ENCODE measurements around the gene DAAM2.

The DAAM2 gene

DNA sequence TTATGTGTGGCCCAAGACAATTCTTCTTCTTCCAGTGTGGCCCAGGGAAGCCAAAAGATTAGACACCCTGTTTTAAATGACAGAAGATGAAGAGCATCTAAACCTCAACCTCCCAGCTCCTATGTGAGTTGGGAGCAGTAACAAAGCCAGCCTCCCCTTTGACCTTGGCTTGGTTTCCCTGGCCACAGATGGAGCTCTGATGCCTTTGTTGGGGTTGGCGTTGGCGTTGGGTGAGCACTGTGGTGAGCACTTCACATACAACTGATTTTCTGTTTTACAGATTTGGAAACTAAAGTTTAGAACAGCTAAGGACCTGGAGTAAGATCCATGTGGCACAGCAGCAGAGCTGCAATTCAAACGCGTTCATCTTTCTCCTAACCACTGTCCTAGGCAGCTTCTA lies 22.1 kb downstream of the DAAM2 start:
- DNase-seq (ENCODE audit: extremely low spot score, insufficient read length, low read depth) (no peak), FAIRE-seq (no peak)

DNA sequence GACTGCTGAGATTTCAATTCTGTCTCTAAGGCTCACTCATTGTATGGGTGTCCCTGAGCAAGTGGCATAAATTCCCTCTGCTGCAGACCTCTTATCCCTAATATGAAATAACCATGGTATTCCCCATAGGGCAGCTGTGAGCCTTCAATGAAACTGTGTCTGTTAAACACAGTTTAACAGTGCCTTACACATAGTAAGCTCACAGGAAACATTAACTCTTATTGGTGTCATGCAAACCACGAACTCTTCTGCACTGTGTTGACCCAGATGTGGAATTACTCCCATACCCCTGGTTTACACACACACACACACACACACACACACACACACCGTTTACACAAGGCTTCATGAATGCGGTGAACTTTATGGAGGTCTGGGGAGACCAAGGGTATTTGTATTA lies 23.2 kb downstream of the DAAM2 start:
- FAIRE-seq (peak; percentile 47), DNase-seq (ENCODE audit: extremely low spot score, insufficient read length, low read depth) (no peak)

DNA sequence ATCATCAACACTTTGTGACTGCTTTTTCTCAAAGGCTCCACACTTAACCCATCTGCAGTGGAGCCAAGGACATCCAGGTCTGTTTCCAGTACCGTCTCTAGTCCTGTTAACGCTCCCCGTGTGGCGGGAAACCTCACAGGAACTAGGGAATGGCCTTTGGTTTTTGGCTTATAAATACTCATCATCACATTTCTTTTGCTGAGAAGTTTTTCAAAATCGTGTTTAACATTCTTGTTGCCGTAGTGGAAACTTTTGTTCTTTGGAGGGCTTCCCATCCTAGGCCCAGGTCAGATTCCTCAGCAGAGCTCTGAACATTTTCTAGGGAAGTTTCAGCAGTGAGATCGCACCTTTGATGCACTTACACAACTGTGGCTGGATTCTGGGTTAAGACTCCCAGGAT lies 24.6 kb downstream of the DAAM2 start:
- no peak for FAIRE-seq
- no peak for DNase-seq (ENCODE audit: extremely low spot score, insufficient read length, low read depth)

DNA sequence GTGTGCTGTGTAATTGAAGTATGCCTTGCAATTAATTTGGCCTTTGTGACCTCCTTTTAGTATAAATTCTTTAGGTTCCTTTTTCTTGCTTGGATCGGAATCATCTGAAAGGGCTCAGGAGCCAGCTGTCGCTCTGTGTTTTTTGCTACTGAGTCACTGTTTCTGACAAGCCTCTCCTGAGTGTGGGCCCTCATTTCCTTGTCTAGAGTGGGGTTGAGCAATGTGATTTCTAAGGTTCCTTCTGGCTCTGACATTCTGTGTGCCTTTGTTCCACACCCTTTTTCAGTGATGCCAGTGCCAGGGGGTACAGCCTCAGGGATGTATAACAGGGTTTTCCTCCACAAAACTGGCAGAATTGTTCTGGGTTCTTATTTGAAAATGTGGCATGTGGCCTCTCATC lies 26.5 kb downstream of the DAAM2 start:
- DNase-seq (ENCODE audit: extremely low spot score, insufficient read length, low read depth): no peak
- FAIRE-seq: no peak

DNA sequence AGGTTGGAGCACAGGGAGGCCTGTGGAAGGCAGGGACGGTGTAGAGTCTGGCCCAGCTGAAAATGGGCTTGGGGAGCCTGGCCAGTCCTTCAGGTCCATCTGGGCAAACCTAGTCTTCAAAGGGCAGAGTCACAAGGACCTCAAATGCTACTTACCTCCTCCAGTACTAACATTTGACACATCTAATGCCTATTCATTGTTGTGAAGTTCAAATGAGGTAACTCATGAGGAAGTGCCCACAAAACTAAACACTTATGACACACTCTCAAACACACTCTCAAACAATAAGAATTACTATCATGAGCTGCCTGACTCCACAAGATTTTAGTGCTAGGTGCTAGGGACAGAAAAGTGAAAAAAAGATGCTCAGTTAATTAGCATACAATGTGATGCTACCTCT lies 27.1 kb downstream of the DAAM2 start:
- no peak for FAIRE-seq
- DNase-seq (ENCODE audit: extremely low spot score, insufficient read length, low read depth): no peak

DNA sequence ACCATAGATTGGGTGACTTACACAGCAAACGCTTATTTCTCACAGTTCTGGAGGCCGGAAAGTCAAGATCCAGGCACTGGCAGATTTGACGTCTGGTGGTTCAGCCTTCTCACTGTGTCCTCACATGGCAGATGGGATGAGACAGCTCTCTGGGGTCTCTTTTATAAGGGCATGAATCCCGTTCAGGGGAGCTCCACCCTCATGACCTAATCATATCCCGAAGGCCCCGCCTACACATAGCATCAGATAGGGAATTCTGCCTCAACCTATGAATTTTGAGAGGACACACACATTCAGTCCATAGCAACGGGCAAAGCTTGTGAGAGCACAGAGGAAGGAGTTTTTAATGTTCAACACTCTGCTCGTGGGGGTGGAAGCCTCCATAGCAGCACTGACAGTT lies 27.5 kb downstream of the DAAM2 start:
- DNase-seq (ENCODE audit: extremely low spot score, insufficient read length, low read depth) (no peak), FAIRE-seq (no peak)

DNA sequence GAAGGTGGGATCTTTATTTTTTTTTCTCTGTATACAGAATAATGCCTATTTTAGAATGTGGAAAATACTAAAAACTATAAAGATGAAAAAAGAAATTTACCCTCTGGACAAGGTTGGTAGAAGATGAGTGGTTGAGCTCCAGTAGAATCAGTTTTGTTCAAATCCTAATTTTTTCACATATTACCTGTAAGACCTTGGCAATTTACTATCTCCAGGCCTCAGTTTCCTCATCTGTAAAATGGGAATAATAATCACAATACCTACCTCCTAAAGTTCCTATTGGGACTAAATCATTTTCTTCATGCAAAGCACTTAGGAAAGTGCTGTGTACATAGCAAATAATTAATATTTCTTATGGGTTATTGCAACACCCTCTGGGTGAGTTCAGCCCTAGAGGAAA lies 28.4 kb downstream of the DAAM2 start:
- DNase-seq (ENCODE audit: extremely low spot score, insufficient read length, low read depth): no peak
- no peak for FAIRE-seq

DNA sequence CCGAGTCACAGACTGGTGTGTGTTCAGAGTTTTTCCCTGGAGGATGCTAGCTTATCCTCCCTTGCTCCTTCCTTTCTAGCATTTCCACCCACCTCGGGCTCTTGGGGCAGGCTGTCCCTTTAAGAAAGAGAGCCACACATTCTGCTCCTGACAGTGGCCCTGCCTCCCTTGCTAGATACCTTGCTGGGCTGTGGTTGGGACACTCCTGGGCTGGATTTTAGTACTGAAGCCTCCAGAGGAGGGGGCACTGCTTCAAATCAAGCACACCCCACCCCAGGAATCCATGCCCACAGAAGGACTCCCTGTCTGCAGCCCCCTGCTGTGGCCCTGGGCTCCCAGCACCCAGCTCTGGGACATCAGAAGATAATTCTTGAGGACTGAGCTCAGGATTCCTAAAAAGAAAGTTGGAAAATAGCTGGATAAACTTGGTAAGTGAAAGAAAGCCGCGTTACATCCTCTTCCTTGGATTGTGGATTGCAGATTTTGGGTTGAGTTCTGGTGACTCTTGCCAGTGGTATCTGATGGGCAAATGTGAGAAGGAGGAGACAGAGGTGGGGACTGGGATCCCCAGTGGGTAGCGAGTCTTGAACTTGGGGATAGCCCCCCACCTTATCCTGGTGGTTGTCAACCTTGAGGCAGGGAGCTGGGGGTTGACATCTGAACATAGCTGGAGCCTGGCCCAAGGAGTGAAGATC lies 29.0 kb downstream of the DAAM2 start:
- DNase-seq (ENCODE audit: extremely low spot score, insufficient read length, low read depth) (no peak), FAIRE-seq (no peak)

DNA sequence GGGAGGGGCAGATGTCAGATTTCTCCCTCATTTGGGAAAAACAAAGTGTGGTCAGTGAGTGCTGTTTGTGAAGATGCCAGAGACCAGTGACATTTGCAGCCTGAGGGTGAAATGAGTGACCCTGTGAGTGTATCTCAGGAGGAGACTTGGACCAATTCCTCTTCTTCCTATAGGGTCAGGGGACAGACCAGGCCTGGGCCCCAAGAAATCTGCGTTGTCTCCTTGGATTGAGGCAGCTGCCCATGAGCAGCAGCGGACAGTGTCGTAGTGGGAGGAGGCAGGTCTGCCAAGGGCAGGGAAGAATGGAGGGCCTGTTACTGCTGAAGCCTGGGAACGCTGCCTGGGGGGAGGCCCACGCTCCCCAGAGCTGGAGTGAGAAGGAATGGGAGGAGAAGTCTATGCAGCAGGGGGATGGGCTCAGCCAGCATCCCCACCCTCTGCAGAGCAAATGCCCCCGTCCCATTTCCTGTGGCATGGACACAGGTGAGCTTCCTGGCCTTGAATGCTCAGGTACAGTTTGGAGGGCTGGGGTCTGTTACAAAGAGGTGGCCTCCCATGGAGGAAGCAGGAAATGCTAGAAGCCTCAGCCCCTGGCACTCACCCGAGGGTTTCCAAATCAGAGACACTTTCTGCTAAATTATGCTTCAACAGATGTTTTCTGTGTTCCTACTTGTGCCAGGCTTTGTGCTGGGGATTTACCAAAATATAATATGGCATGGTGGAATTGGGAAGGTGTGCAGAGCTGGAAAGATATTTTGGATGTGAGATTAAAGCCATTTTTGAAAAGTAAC lies 29.8 kb downstream of the DAAM2 start:
- DNase-seq (ENCODE audit: extremely low spot score, insufficient read length, low read depth): no peak
- no peak for FAIRE-seq

DNA sequence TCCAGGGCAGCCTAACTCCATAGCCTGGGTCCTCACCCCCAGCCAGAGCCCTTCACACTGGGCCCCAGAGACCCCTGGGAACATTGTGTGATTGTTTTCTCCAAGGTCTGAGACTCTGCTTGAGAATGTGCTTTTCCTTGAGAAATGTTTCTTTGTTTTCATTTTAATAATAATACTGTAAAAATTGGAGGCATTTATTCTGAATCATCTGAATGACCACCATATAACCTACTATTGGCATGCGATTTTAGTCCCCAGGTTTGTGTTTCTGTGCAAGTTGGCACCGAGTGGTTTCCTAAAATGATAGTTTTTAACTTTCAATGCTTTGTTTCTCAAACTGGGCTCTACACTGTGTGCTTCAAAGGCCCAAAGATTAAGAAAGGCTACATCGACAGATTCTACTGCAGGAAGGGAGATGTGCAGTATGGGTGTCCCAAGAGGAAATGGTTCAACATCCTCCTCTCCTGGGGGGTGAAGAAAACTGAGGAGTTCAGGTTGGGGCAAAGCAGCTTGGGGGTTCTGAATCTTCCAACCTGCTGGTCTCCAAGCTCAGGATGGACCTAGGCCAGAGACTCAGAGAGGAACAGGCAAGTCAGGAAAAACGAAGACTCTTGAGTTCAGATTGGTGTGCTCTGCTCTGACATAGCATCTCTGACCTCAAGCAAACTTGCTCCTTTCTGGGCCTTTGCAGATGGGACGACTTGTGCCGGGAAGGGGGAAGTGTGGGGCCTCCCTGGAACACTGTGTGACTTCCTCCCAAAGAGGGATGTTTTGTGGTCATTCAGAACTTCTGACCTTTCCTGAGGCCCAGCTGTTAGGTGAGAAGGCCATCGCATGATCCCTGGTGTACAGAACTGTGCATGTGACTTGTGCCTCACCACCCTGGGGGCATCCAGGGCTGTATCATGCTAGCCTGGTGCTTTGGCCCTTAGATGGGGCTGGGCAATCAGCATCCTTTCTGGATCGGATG lies 31.0 kb downstream of the DAAM2 start:
- no peak for DNase-seq (ENCODE audit: extremely low spot score, insufficient read length, low read depth)
- FAIRE-seq: no peak

DNA sequence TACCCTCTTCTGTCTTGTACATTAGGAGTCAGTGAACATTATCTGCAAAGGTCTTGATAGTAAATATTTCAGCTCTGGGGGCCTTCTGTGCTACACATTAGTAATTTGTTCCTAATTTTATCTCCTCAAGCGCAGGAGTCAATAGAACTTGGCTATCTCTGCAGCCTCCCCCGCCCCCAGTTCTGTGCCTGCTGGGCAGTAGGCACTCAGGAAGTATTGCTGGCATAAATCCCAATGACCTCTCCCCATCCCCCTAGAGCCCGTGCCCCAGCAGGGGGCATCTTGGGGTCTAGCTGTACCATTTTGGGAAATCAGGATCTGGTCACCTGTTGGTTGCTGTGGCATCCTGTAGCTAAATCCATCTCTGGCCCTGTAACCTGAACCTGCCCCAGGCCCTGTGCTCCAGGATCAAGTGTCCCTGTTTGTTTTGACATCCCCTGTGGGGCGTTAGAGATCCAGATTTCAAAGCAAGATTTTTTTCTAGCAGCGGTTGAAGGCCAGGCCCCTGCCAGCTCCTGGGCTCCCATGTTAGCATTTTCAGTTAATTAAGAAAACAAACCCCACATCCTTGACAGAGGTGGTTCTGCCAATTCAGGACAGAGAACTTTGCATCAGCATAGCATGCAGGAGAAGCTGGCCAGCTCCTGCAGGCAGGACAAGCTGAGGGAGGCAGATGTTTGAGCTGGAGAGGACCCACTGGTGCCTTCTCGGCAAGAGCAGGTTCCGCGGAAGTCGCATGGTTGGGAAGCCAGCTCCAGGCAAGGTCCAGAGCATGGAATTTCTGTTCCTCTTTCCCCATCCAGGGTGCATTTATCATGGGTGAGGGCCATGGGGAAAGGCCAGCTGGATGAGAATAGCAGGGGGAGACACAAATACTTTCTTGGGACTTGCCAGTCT lies 32.1 kb downstream of the DAAM2 start:
- FAIRE-seq: no peak

DNA sequence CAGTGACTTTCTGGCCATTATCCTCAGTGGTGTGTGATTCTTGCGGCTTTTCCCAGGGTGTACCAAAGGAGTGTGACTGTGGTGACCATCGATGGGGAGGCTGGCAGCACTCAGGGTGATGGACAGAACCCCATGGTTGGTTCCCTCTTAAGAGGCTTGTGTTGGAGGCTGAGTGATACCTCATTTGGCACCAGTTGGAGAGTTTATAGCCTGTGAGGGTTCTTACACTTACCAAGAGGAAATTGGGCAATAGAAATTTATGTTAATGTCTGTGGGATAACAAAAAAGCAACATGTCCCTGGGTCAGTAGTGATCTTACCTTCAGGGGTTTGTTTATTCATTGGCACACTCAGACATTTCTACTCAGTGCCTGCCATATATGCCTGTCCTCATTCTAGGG lies 37.2 kb downstream of the DAAM2 start:
- FAIRE-seq (no peak), DNase-seq (ENCODE audit: extremely low spot score, insufficient read length, low read depth) (no peak)

More for the DNA sequence above, 32.1 kb downstream of the DAAM2 start:
- no peak for DNase-seq (ENCODE audit: extremely low spot score, insufficient read length, low read depth)

DNA sequence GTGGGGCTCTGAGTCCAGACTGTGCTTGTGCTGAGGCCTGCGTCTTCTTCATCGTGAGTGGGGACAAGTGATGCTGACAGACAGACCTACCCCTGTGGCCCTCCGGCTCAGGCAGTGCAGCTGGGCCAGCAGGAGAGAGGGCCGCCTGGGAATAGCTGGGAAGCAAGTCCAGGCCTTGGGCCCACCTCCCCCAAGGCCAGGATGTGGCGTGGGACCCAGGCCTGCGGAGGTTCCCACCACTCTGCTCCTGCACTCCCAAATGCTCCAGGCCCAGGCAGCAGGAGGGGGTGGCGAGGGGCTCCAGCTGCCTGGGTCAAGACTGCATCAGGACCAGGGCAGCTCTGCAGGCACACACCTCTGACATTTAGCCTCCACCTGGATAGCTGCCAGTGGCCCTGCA lies 38.3 kb downstream of the DAAM2 start:
- no peak for FAIRE-seq

DNA sequence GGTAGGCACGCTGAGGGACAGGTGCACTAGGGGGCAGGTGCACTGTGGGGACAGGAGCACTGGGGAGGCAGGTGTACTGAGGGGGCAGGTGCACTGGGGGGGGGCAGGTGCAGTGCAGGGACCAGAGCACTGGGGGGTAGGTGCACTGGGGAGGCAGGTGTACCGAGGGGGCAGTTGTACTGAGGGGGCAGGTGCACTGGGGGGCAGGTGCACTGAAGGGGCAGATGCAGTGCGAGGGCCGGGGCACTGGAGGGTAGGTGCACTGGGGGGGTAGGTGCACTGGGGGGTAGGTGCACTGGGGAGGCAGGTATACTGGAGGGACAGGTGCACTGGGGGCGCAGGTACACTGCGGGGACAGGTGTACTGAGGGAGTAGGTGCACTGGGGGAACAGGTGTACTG lies 39.5 kb downstream of the DAAM2 start:
- no peak for FAIRE-seq
- DNase-seq (ENCODE audit: extremely low spot score, insufficient read length, low read depth): no peak

More for the DNA sequence above, 38.3 kb downstream of the DAAM2 start:
- no peak for DNase-seq (ENCODE audit: extremely low spot score, insufficient read length, low read depth)

DNA sequence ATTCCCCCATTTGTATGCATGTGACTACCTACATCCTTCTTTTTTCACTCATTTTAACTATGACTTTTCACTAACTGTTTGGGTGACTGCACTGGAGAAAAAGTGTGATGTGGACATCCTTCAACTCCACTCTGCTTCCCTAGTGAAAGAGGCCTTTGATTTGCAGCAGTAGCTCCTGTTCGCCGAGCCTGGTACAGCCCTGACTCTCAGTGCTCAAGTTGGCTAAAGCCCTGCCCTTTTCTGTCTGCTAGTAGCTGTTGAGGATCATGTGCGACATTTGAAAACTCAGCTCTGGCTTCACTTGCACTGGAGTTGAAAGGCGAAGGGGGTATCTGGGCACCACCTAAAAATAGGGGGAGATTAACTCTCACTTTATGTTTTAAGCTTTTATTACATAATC lies 42.1 kb downstream of the DAAM2 start:
- DNase-seq (ENCODE audit: extremely low spot score, insufficient read length, low read depth): no peak
- FAIRE-seq: no peak

DNA sequence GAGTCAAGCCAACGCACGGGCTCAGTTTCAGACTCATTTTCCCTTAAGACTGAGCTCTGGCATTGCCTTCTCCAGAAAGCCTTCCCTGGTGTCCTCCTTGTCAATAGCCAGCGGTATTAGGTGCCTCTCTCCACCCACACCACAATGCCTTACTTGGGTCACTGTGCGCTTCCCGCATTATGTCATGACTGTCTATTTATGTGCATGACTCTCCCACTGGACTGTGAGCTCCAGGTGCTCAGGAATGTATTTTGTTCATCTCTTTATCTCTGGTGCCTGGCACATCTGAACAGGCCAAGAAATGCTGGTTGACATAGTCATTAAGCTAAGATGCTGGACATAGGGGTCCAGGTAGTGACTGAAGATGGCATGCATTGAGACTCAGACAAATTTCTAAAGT lies 42.7 kb downstream of the DAAM2 start:
- FAIRE-seq: no peak
- no peak for DNase-seq (ENCODE audit: extremely low spot score, insufficient read length, low read depth)

DNA sequence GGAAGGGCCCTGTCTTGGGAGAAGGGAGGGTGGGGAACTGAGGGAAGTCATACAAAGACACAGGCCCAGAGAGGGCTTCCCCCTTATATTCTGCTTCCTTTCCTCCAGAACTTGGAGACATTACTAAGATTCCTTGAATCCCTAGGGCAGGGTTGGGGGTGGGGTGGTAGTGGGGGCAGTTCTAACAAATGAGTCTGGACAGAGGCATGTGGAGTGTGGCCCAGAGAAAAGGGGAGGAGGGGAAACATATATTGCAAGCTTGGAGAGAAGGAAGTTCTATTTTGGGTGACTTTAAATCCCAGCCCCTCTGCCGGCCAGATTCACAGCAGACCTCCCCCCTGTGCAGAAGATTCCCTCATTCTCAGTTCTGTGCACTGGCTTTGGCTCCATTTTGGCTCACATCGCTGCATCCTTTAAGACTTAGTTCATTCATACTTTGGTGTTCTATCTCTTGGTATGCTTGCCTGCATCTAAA lies 43.7 kb downstream of the DAAM2 start:
- no peak for FAIRE-seq
- DNase-seq (ENCODE audit: extremely low spot score, insufficient read length, low read depth): no peak

DNA sequence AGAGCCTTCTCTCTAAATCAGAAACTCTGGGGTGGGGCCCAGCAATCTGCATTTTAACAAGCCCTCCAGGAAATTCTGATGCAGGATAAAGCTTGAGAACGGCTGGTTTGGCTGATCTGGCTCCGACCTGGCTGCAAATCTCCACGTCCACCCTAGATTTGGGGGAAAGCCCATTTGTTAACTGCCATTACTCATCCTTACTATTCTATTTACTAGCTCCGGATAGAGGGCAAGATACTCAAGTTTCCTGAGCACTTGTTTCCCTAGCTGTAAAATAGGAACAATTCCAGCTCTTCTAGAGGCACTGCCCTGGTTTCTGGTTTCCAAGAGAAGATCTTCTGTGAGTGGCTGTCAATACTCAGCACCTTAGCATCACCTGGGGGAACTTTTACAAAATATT lies 44.4 kb downstream of the DAAM2 start:
- DNase-seq (ENCODE audit: extremely low spot score, insufficient read length, low read depth) (no peak), FAIRE-seq (no peak)

DNA sequence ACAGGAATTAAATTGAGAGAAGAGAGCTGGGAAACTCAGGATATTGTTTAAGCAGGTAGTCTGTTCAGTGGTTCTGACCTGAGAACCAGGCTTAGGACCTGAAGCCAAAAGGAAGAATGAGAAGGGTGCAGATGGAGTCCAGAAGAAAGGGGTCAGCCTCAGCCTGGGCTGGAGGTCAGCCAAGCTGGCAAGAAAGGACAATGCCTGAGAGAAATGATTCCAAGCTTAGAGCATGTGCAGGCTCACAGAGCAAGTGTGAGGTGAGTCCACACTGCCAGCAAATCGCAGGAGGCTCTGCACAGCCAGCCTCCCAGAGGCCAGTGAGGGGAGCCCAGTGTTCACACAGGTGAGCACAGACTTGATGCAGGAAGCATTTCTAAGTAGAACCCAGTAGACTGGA lies 47.3 kb downstream of the DAAM2 start:
- FAIRE-seq (no peak), DNase-seq (ENCODE audit: extremely low spot score, insufficient read length, low read depth) (no peak)

DNA sequence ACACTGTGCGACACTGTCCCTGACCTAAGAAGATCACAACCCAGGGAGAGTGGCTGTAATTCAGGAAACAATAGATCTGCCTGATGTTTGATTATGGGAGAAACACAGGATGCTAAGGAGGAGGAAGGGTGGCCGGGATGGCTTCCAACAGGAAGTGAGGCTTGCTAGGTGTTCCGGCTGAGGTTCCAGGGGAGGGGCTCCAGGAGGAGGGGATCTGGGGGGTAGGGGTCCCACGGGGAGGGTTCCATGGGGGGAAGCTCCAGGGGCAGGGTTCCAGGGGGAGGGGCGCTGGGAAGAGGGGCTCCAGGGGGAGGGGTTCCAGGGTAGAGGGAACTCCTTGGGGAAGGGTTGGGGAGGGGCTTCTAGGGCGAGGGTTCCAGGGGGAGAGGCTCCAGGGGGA lies 48.6 kb downstream of the DAAM2 start:
- DNase-seq (ENCODE audit: extremely low spot score, insufficient read length, low read depth) (no peak), FAIRE-seq (no peak)
